Stimulated activated CD4-positive, alpha-beta T cell treated with anti-CD3 and anti-CD28 coated beads, Interleukin-1b, Interleukin-23, amount 100 ng/mL, for 48 hours (primary cell): ENCODE results near the gene P3H2.
A peak's percentile ranks its signal among the peaks of the same experiment; 100 is the strongest.
"Not testable (repeated sequence)": the region's sequence is repeated elsewhere in the genome, so short reads cannot be mapped to it uniquely, and the experiment has no call there.

Experiments
- DNase-seq: peaks from one replicate; pipeline ENCODE4 v3.0.0-alpha.2; 2020

P3H2 gene

GRCh38 chr3:189977174-189977573, 143.5 kb downstream of the P3H2 start:
- DNase-seq = no peak

DNA sequence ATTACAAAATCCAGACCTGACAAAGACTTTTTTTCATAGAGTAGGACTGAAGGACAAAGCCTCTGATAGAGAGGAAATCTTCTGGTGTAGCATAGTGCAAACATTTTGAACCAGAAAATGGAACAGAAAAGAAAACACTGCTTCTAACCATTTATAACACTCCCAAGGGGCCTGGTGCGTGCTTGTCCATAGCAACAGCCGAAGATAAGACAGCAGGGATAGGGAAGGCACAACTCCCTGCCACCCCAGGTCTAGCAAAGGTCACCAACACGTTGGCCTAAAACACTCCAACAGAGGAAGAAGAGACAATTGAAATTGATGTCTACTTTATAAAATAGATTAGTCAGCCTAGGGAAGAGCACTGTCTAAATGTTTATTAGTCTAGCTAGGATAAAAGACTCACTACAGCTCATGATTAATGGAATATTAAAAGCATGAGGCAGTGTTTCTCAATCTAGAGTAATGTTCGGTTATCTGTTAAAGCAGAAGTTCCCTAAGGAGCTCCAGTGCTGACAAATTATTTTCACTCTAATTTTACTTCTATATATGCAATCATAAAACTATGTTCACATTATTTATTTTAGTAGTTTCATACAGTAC, 145.2 kb downstream of the P3H2 start:
- no peak for DNase-seq

DNA sequence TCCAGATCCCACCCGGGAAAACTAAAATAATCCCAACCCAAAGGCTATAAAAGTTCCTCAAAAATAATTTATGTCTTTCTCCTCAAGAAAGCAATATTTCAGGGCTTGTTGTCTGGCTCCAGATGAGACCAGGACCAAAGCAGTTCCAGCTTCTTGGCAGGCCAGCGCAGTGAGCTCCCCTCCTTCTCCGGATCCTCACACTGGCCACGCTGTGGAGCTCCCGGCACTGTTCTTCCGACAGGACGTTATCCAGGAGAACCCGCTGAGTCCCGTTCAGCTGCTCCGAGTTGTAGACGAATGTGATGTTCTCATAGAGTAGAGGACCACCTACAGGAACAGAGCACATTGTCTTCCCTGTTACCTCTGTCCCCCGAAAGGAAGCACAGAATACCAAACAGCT, 146.3 kb downstream of the P3H2 start:
- DNase-seq = no peak

- no peak for DNase-seq
Observed at GRCh38 chr3:189967254-189967865, 153.3 kb downstream of the P3H2 start.

DNA sequence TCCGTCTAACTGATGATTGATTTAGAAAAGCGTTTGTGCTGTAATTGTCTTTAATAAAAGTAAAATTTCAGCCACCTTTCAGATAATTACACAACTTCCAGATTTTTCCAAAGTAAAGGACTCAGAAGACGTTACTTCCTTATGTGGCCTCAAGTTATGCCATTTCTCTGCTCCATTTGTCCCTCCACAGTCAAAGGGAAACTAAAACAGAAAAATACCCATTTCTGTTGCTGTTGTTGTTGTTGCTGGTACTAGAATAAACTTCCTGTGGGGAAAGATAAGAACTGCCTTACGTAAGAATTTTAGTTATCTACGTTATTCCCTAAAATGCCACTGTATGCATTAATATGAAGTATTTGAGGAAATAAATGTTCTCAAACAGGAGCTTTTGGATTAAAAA, 153.9 kb downstream of the P3H2 start:
- no peak for DNase-seq

GRCh38 chr3:189964623-189965332, 155.9 kb downstream of the P3H2 start:
- no peak for DNase-seq

- DNase-seq = no peak
Observed at GRCh38 chr3:189962466-189962865, 158.2 kb downstream of the P3H2 start.

GRCh38 chr3:189961522-189962161, 159.1 kb downstream of the P3H2 start:
- peak; percentile 76 for DNase-seq

- not testable (repeated sequence) for DNase-seq
Observed at GRCh38 chr3:189961086-189961485, 159.6 kb downstream of the P3H2 start.

- no peak for DNase-seq
Observed at GRCh38 chr3:189954733-189955665, 165.7 kb downstream of the P3H2 start.

GRCh38 chr3:189953551-189953950, 167.1 kb downstream of the P3H2 start:
- no peak for DNase-seq

DNA sequence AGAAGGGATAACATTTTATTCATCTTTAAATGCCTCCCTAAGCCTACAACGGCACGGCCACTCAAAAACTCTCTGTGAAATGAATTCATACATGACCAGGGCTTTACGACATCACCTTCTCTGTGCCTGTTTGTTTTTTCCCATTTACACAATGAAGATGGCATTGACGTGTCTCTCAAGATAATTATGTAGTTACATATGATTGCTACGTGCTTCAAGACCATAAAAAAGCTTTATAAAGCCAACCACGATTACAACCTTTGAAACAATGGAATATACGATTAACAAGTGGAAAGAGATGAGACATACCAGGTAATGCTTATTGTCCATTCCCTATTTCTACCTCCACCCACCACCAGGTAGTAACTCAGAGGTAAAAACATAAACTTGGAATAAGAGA, 168.4 kb downstream of the P3H2 start:
- no peak for DNase-seq

- no peak for DNase-seq
Observed at GRCh38 chr3:189950258-189950657, 170.4 kb downstream of the P3H2 start.

DNA sequence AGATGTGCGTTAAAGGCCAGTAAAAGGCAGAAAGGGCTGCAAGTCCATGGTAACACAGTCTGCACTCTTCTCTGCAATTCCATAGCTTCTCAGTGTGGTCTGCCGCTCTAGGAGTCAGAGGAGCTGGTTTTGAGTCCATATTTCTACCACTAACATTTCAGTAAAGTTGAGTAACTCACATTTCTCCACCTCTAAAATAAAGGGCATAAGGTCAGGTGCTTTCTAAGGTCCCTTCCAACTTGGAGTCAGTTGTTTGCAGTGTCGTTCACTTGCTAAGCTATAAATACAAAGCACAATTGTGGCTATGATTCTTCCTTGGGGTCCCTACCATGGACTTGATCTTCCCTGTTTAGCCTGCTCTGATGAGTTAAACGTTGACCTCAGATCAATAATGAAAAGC, 171.1 kb downstream of the P3H2 start:
- no peak for DNase-seq

DNA sequence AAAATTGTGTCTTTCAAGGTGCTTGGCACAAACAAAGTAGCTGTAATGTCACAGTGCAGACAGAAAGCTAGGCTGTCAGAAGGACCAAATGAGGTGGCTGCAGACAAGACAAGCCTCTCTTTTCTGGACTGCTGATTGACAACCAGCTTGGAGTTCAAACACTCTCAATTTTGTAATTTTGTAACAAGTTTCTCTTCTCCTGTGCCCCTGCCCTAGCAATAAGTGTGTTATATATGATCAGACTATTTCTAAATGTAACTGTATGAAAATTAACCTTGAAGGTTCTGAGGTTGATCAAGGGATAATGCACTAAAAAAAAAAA, 172.0 kb downstream of the P3H2 start:
- DNase-seq = no peak

- DNase-seq = peak; percentile 21
Observed at GRCh38 chr3:189947948-189948723, 172.6 kb downstream of the P3H2 start.

GRCh38 chr3:189947068-189947467, 173.6 kb downstream of the P3H2 start:
- DNase-seq = no peak

GRCh38 chr3:189945935-189946709, 174.6 kb downstream of the P3H2 start:
- DNase-seq = no peak

- peak; percentile 30 for DNase-seq
Observed at GRCh38 chr3:189944285-189945145, 176.2 kb downstream of the P3H2 start.

GRCh38 chr3:189942948-189943347, 177.7 kb downstream of the P3H2 start:
- no peak for DNase-seq
